Measurements from ENCODE around the gene TGFBR1.

Gene TGFBR1

GRCh38 chr9:99172124-99173091, 67.5 kb downstream of the TGFBR1 start:
- peak overlapping the region; percentile 55 for H3K4me3 Mint-ChIP-seq
- no peaks in the 10 kb centered on the region for H3K9me3 Mint-ChIP-seq
- peak; percentile 33 for DNase-seq
- TF ChIP-seq CTCF (IDR thresholded peaks at IDR 0.05) = no peak
- peaks cover 82% of the 10 kb centered on the region for H3K4me1 Mint-ChIP-seq
- H3K27ac Mint-ChIP-seq = peak overlapping the region; percentile 10
- no peaks in the 10 kb centered on the region for H3K36me3 Mint-ChIP-seq (ENCODE audit: low read depth)
- peaks cover 14% of the 10 kb centered on the region for H3K27me3 Mint-ChIP-seq (ENCODE audit: low read depth, poor library complexity)

- TF ChIP-seq CTCF (IDR thresholded peaks at IDR 0.05) = no peak
- Mint-ChIP-seq H3K36me3 (ENCODE audit: low read depth) (no peaks in the 10 kb centered on the region), H3K9me3 (no peaks in the 10 kb centered on the region), H3K27ac (no peak overlapping the region), H3K4me3 (no peak overlapping the region), H3K4me1 (peaks cover 67% of the 10 kb centered on the region), H3K27me3 (ENCODE audit: low read depth, poor library complexity) (peaks cover 7% of the 10 kb centered on the region)
- DNase-seq = no peak
Observed at GRCh38 chr9:99173570-99174504, 68.9 kb downstream of the TGFBR1 start.

- H3K27me3 Mint-ChIP-seq (ENCODE audit: low read depth, poor library complexity) = peaks cover 19% of the 10 kb centered on the region
- DNase-seq = no peak
- H3K27ac Mint-ChIP-seq = peak overlapping the region; percentile 40
Observed at GRCh38 chr9:99176527-99177013, 71.7 kb downstream of the TGFBR1 start.

GRCh38 chr9:99177576-99178366, 72.9 kb downstream of the TGFBR1 start:
- TF ChIP-seq CTCF (IDR thresholded peaks at IDR 0.05) = no peak

More at GRCh38 chr9:99176527-99177013, 71.7 kb downstream of the TGFBR1 start:
- no peaks in the 10 kb centered on the region for H3K9me3 Mint-ChIP-seq
- no peak overlapping the region for H3K4me3 Mint-ChIP-seq
- H3K36me3 Mint-ChIP-seq (ENCODE audit: low read depth) = no peaks in the 10 kb centered on the region
- H3K4me1 Mint-ChIP-seq = peaks cover 47% of the 10 kb centered on the region
- no peak for TF ChIP-seq CTCF (IDR thresholded peaks at IDR 0.05)

More at GRCh38 chr9:99177576-99178366, 72.9 kb downstream of the TGFBR1 start:
- no peaks in the 10 kb centered on the region for H3K36me3 Mint-ChIP-seq (ENCODE audit: low read depth)
- H3K27ac Mint-ChIP-seq = no peak overlapping the region
- peaks cover 20% of the 10 kb centered on the region for H3K27me3 Mint-ChIP-seq (ENCODE audit: low read depth, poor library complexity)
- DNase-seq = no peak
- H3K9me3 Mint-ChIP-seq = no peaks in the 10 kb centered on the region
- peaks cover 35% of the 10 kb centered on the region for H3K4me1 Mint-ChIP-seq
- H3K4me3 Mint-ChIP-seq = no peak overlapping the region

Measured in nephron progenitor cell (in vitro differentiated cells).